H1 (cell line): ENCODE data around the gene OR8B3. TPM values are rescaled to one million over a fixed set of nuclear protein-coding genes. Genes with fewer than 3 reads are reported as not detected.

Experiments
- CTCF ChIA-PET: fragments of 300-600 bp; sonication (Branson Sonifier 250); formaldehyde crosslinking; loops from one replicate; lab custom pipeline; 2021; ENCODE audit not compliant: partially characterized antibody; lab: Charles Lee
- POLR2A ChIA-PET: fragments of 300-600 bp; sonication (Branson Sonifier 250); formaldehyde crosslinking; loops from one replicate; lab custom pipeline; 2021; ENCODE audit warnings: inconsistent platforms; ENCODE audit not compliant: partially characterized antibody; lab: Charles Lee
- DNase-seq, 2 experiments: peaks; one replicate each; pipeline versions ENCODE4 v3.0.0 to v3.0.0-alpha.2; 2010 to 2022; ENCODE audit warnings: low spot score in 2 of 2, low read depth in 1 of 2, mixed read lengths in 1 of 2
- FAIRE-seq: peaks from 2 replicates; lab custom pipeline; 2011; peaks lifted over from hg19 to GRCh38; lab: Jason Lieb, UNC
- H2AFZ ChIP-seq: 2 replicates; pipeline ENCODE4 v1.8.1; 2012; ENCODE audit warnings: low read length, inconsistent platforms
- H2AK5ac ChIP-seq: 2 replicates; pipeline ENCODE4 v1.6.1; 2013; ENCODE audit warnings: low read depth, low read length
- H2BK120ac ChIP-seq: replicated peaks from 2 replicates; pipeline ENCODE3; 2013; ENCODE audit warnings: low read depth, low read length, inconsistent platforms
- H2BK12ac ChIP-seq: 2 replicates; pipeline ENCODE4 v1.6.1; 2013; ENCODE audit warnings: low read depth, low read length
- H2BK15ac ChIP-seq: 2 replicates; pipeline ENCODE4 v1.6.1; 2013; ENCODE audit warnings: low read length
- H2BK20ac ChIP-seq: 2 replicates; pipeline ENCODE4 v1.6.1; 2013; ENCODE audit warnings: low read length
- H2BK5ac ChIP-seq: 2 replicates; pipeline ENCODE4 v1.6.1; 2013; ENCODE audit warnings: low read depth, low read length
- H3K14ac ChIP-seq: 2 replicates; pipeline ENCODE4 v1.6.1; 2013; ENCODE audit warnings: inconsistent platforms; ENCODE audit not compliant: insufficient read length
- H3K18ac ChIP-seq: 2 replicates; pipeline ENCODE4 v1.6.1; 2013; ENCODE audit warnings: low read length; ENCODE audit errors: extremely low read depth
- H3K23ac ChIP-seq: 2 replicates; pipeline ENCODE4 v1.6.1; 2013; ENCODE audit warnings: inconsistent platforms; ENCODE audit not compliant: insufficient read length
- H3K23me2 ChIP-seq: 2 replicates; pipeline ENCODE4 v1.6.1; 2013; ENCODE audit warnings: low read depth, low read length
- H3K27ac ChIP-seq: 2 replicates; pipeline ENCODE4 v1.6.1; 2011; ENCODE audit warnings: low read depth, low read length, inconsistent platforms
- H3K27me3 ChIP-seq, 4 experiments: replicated peaks in 1 of 4; 1 replicate in 1 of 4; 2 replicates in 3 of 4; pipeline versions ENCODE4 v1.6.1 to v1.8.1; 2011 to 2013; ENCODE audit warnings: low read length in 3 of 4, mild to moderate bottlenecking in 3 of 4, inconsistent platforms in 2 of 4, mixed read lengths in 2 of 4, moderate library complexity in 1 of 4; ENCODE audit not compliant: control insufficient read depth in 3 of 4, insufficient read depth in 3 of 4; ENCODE audit errors: extremely low read depth in 1 of 4
- H3K36me3 ChIP-seq, 4 experiments: 2 replicates each; pipeline versions ENCODE4 v1.6.1 to v1.8.1; 2011 to 2013; ENCODE audit warnings: mild to moderate bottlenecking in 4 of 4, low read length in 3 of 4, moderate library complexity in 2 of 4, control low read depth in 1 of 4, inconsistent platforms in 1 of 4; ENCODE audit not compliant: insufficient read depth in 4 of 4, control insufficient read depth in 2 of 4
- H3K4ac ChIP-seq: replicated peaks from 2 replicates; pipeline ENCODE3; 2013; ENCODE audit warnings: low read length, low read depth, mixed read lengths, inconsistent platforms; ENCODE audit not compliant: insufficient read length
- H3K4me1 ChIP-seq, 4 experiments: replicated peaks in 1 of 4; 1 replicate in 1 of 4; 2 replicates in 3 of 4; pipeline versions ENCODE4 v1.6.1 to v1.8.1; 2011 to 2013; ENCODE audit warnings: low read length in 3 of 4, inconsistent platforms in 2 of 4, mixed read lengths in 1 of 4; ENCODE audit not compliant: insufficient read depth in 4 of 4, control insufficient read depth in 3 of 4
- H3K4me2 ChIP-seq, 2 experiments: 2 replicates each; pipeline versions ENCODE4 v1.6.1 to v1.8.1; 2011 to 2013; ENCODE audit warnings: low read depth in 2 of 2, low read length in 2 of 2, control low read depth in 1 of 2, inconsistent platforms in 1 of 2, mild to moderate bottlenecking in 1 of 2; ENCODE audit not compliant: insufficient read depth in 1 of 2
- H3K4me3 ChIP-seq, 4 experiments: fragments of 200-600, 300-600 bp in 1 of 4; sonication (generic), shearing (Covaris generic), sonication (Bioruptor Twin) in 1 of 4; 2 replicates each; pipeline versions ENCODE4 v1.5.1 to v1.8.1; 2011 to 2016; ENCODE audit warnings: low read length in 4 of 4, low read depth in 3 of 4, control low read depth in 2 of 4, inconsistent platforms in 2 of 4, mild to moderate bottlenecking in 2 of 4, mixed read lengths in 1 of 4, moderate library complexity in 1 of 4; ENCODE audit not compliant: insufficient read depth in 2 of 4; ENCODE audit errors: extremely low read depth in 1 of 4
- H3K56ac ChIP-seq: replicated peaks from 2 replicates; pipeline ENCODE3; 2013; ENCODE audit warnings: low read depth, mild to moderate bottlenecking, mixed read lengths, low read length, inconsistent platforms; ENCODE audit not compliant: insufficient read length
- H3K79me1 ChIP-seq: 2 replicates; pipeline ENCODE4 v1.6.1; 2013; ENCODE audit warnings: low read depth, low read length, control low read depth
- H3K79me2 ChIP-seq, 2 experiments: 2 replicates each; pipeline versions ENCODE4 v1.6.1 to v1.8.1; 2012 to 2013; ENCODE audit warnings: low read length in 2 of 2, mild to moderate bottlenecking in 2 of 2, inconsistent platforms in 1 of 2; ENCODE audit not compliant: insufficient read depth in 2 of 2, control insufficient read depth in 1 of 2
- H3K9ac ChIP-seq, 4 experiments: replicated peaks in 1 of 4; 1 replicate in 1 of 4; 2 replicates in 3 of 4; pipeline versions ENCODE4 v1.6.1 to v1.8.1; 2011 to 2013; ENCODE audit warnings: low read depth in 3 of 4, low read length in 3 of 4, control low read depth in 2 of 4, mild to moderate bottlenecking in 2 of 4, moderate library complexity in 2 of 4, inconsistent platforms in 1 of 4; ENCODE audit errors: extremely low read depth in 1 of 4
- H3K9me3 ChIP-seq, 2 experiments: 2 replicates each; pipeline versions ENCODE4 v1.6.1 to v1.8.1; 2012 to 2013; ENCODE audit warnings: mild to moderate bottlenecking in 2 of 2, moderate library complexity in 2 of 2, control low read depth in 1 of 2, inconsistent platforms in 1 of 2, low read depth in 1 of 2, low read length in 1 of 2, mixed read lengths in 1 of 2; ENCODE audit not compliant: insufficient read depth in 2 of 2
- H4K20me1 ChIP-seq, 2 experiments: replicated peaks in 1 of 2; 2 replicates each; pipeline versions ENCODE3 to v1.8.1; 2011 to 2013; ENCODE audit warnings: inconsistent platforms in 2 of 2, low read length in 2 of 2, mild to moderate bottlenecking in 1 of 2; ENCODE audit not compliant: insufficient read depth in 2 of 2, control insufficient read depth in 1 of 2
- H4K5ac ChIP-seq: 2 replicates; pipeline ENCODE4 v1.6.1; 2013; ENCODE audit warnings: low read length, low read depth, mixed read lengths, inconsistent platforms; ENCODE audit not compliant: insufficient read length
- H4K8ac ChIP-seq: 2 replicates; pipeline ENCODE4 v1.8.0; 2013; ENCODE audit warnings: mild to moderate bottlenecking, moderate library complexity, low read length, inconsistent platforms; ENCODE audit not compliant: insufficient read depth; ENCODE audit errors: extremely low read depth
- H4K91ac ChIP-seq: replicated peaks from 2 replicates; pipeline ENCODE3; 2013; ENCODE audit warnings: low read length, mixed read lengths, inconsistent platforms; ENCODE audit not compliant: insufficient read length
- CHD2 ChIP-seq: IDR thresholded peaks from 2 replicates; pipeline ENCODE4 v1.6.1; 2012; ENCODE audit warnings: low read length, improper control_type of control experiment
- MAFK ChIP-seq: IDR thresholded peaks from 2 replicates; pipeline ENCODE4 v1.6.1; 2012; ENCODE audit warnings: low read depth, mild to moderate bottlenecking, improper control_type of control experiment, low read length
- SP1 ChIP-seq: IDR thresholded peaks from 2 replicates; pipeline ENCODE4 v1.6.1; 2011; ENCODE audit warnings: low read depth, low read length
- TBP ChIP-seq: IDR thresholded peaks from 2 replicates; pipeline ENCODE4 v1.6.1; 2011; ENCODE audit warnings: low read depth, low read length, improper control_type of control experiment
- YY1 ChIP-seq: IDR thresholded peaks from 2 replicates; pipeline ENCODE4 v1.6.1; 2011; ENCODE audit warnings: low read depth, mild to moderate bottlenecking, low read length
- WGBS, 2 experiments: shearing (Covaris generic) in 1 of 2; methylation state at CpG; one replicate each; pipeline versions ENCODE4 v1.1.6 to v1.1.7; 2013 to 2015; ENCODE audit warnings: low lambda C conversion rate in 2 of 2, mixed read lengths in 2 of 2, inconsistent platforms in 1 of 2, low coverage in 1 of 2, missing lambda C conversion rate in 1 of 2; ENCODE audit not compliant: insufficient replicate concordance in 2 of 2, insufficient coverage in 1 of 2, insufficient read length in 1 of 2; ENCODE audit errors: extremely low coverage in 1 of 2, missing lambda C conversion rate in 1 of 2; 5-methylcytosine and 5-hydroxymethylcytosine counted together
- polyA plus RNA-seq, 7 experiments: library from polyadenylated mRNA; depleted of rRNA in 3 of 7; stranded (reverse) in 5 of 7; unstranded in 2 of 7; fragments of >200 nt in 5 of 7; fragments of 200-250 nt in 2 of 7; gene quantifications; 1 replicate in 5 of 7; 2 replicates in 1 of 7; 4 replicates in 1 of 7; pipeline versions ENCODE4 v1.2.1 to v1.2.3, GENCODE V29; 2011 to 2013; ENCODE audit warnings: missing spikeins in 2 of 7, mixed read lengths in 2 of 7
- total RNA-seq: library from RNA; stranded (reverse); fragmentation: NEBNext Ultra II Directional; extraction: Animal tissue kit (Norgen Biotek cat#: 25700); gene quantifications from 2 replicates; pipeline ENCODE4 v1.2.1, GENCODE V29; 2021
- TF ChIP-seq, protein P1 (sequence below): IDR thresholded peaks from 2 replicates; pipeline ENCODE4 v1.6.1; 2012; ENCODE audit warnings: low read length, inconsistent platforms

OR8B3 gene
- total and polyA plus RNA-seq, 2 of the 8 experiments (the other 6 are each of a cell fraction or from before 2014, with no cell fraction given): not detected

GRCh38 chr11:124445646-124446150 lies 46.9 kb upstream of the OR8B3 start, which contains the start of gene OR8B8:
TSS of gene OR8B8 (minus strand) at chr11:124445696. CDS start at chr11:124441085, 4,611 bp downstream.
- TF ChIP-seq CHD2 (no peak), TBP (no peak), MAFK (no peak), SP1 (no peak), YY1 (no peak)
- TF ChIP-seq, protein P1, sequence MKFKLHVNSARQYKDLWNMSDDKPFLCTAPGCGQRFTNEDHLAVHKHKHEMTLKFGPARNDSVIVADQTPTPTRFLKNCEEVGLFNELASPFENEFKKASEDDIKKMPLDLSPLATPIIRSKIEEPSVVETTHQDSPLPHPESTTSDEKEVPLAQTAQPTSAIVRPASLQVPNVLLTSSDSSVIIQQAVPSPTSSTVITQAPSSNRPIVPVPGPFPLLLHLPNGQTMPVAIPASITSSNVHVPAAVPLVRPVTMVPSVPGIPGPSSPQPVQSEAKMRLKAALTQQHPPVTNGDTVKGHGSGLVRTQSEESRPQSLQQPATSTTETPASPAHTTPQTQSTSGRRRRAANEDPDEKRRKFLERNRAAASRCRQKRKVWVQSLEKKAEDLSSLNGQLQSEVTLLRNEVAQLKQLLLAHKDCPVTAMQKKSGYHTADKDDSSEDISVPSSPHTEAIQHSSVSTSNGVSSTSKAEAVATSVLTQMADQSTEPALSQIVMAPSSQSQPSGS: no peak
- H3K14ac ChIP-seq: no peak within 1 kb of the TSS
- WGBS, 2 experiments: 96% methylated on average over 1 of the region's 1 CpG; no CpG with 5 or more reads in 1 of the 2 experiments
- no peaks in the 10 kb centered on the region for H3K4me1 ChIP-seq
- H3K9me3 ChIP-seq: no peaks in the 10 kb centered on the region
- no peak within 1 kb of the TSS for H3K4me2 ChIP-seq
- ChIA-PET POLR2A (no interaction called here), CTCF (no interaction called here)
- no peak within 1 kb of the TSS for H3K4me3 ChIP-seq
- H2AFZ ChIP-seq: no peak within 1 kb of the TSS
- DNase-seq (no peak), FAIRE-seq (no peak)
- no peak within 1 kb of the TSS for H2BK15ac ChIP-seq
- no peaks in the 10 kb centered on the region for H4K20me1 ChIP-seq
- no peak within 1 kb of the TSS for H4K91ac ChIP-seq
- H4K5ac ChIP-seq: no peak within 1 kb of the TSS
- H2BK12ac ChIP-seq: no peak within 1 kb of the TSS
- no peak within 1 kb of the TSS for H3K9ac ChIP-seq
- H4K8ac ChIP-seq: no peak within 1 kb of the TSS
- no peaks in the 10 kb centered on the region for H3K23me2 ChIP-seq
- no peaks in the 10 kb centered on the region for H3K79me1 ChIP-seq
- no peaks in the 10 kb centered on the region for H3K79me2 ChIP-seq
- H3K18ac ChIP-seq: no peak within 1 kb of the TSS
- no peak within 1 kb of the TSS for H2BK5ac ChIP-seq
- no peak within 1 kb of the TSS for H3K27ac ChIP-seq
- H2BK20ac ChIP-seq: no peak within 1 kb of the TSS
- no peak within 1 kb of the TSS for H3K4ac ChIP-seq
- no peaks in the 10 kb centered on the region for H3K36me3 ChIP-seq
- H3K56ac ChIP-seq: no peak within 1 kb of the TSS
- H3K23ac ChIP-seq: no peak within 1 kb of the TSS
- H2BK120ac ChIP-seq: no peak within 1 kb of the TSS
- no peaks in the 10 kb centered on the region for H3K27me3 ChIP-seq
- H2AK5ac ChIP-seq: no peak within 1 kb of the TSS
